ENCODE data around the gene ISM1. TPM values are rescaled to one million over a fixed set of nuclear protein-coding genes. Genes with fewer than 3 reads are reported as not detected.

Gene ISM1
- not detected in 2 replicates for total RNA-seq

GRCh38 chr20:13220904-13221297 lies at the start of gene ISM1:
Gene ISM1 (plus strand): TSS chr20:13221274. CDS start chr20:13221777, 503 bp downstream.

Other genes starting within 250 kb of the ISM1 start
- 11.0 and 13.9 TPM in 2 replicates for gene SPTLC3, start 212.3 kb upstream of the ISM1 start, total RNA-seq